ENCODE results near the gene SPDYE3. TPM values are rescaled to one million over a fixed set of nuclear protein-coding genes. Genes with fewer than 3 reads are reported as not detected.
A peak's percentile ranks its signal among the peaks of the same experiment; 100 is the strongest.
"Not testable (repeated sequence)": the region's sequence is repeated elsewhere in the genome, so short reads cannot be mapped to it uniquely, and the experiment has no call there.

The SPDYE3 gene
- total RNA-seq, 1 donor from 2014 or later, result not detected

GRCh38 chr7:100346921-100347320 is 39.4 kb downstream of the SPDYE3 start:
- ATAC-seq (ENCODE audit: low read depth) (no peak), DNase-seq (no peak)
- no peaks in the 10 kb centered on the region for H3K9me3 Mint-ChIP-seq
- CTCF ChIA-PET, result interaction anchor here (0.7 to 1.9 kb wide), 6 partner anchors 13 to 214 kb away, joined by 3 to 6 read pairs (median 4); no protein-coding TSS in a partner anchor
- peaks cover 77% of the 10 kb centered on the region for H3K36me3 Mint-ChIP-seq (ENCODE audit: low read depth)
- H3K27me3 Mint-ChIP-seq, result no peaks in the 10 kb centered on the region
- POLR2A ChIA-PET, result interaction anchor here (0.6 to 1.6 kb wide), 4 partner anchors 50 to 433 kb away, joined by 3 to 4 read pairs (median 4); partner anchors contain the start of genes PPP1R35 and ZCWPW1
- peak overlapping the region; percentile 9 for H3K27ac Mint-ChIP-seq
- H3K4me1 Mint-ChIP-seq, result peaks cover 36% of the 10 kb centered on the region
- no peak for TF ChIP-seq CTCF (IDR thresholded peaks at IDR 0.05)
- no peak overlapping the region for H3K4me3 Mint-ChIP-seq
- intact Hi-C loops (cut with micrococcal nuclease), result loop anchor here (10.0 kb wide), 2 partner anchors 152 to 432 kb away; partner anchors contain the start of gene TRIM4

GRCh38 chr7:100348805-100349204 is 41.3 kb downstream of the SPDYE3 start:
- no peak for TF ChIP-seq CTCF (IDR thresholded peaks at IDR 0.05)
- Mint-ChIP-seq H3K27me3 (no peaks in the 10 kb centered on the region), H3K36me3 (ENCODE audit: low read depth) (peaks cover 74% of the 10 kb centered on the region), H3K9me3 (no peaks in the 10 kb centered on the region), H3K4me3 (no peak overlapping the region), H3K4me1 (peaks cover 25% of the 10 kb centered on the region), H3K27ac (no peak overlapping the region)
- ATAC-seq (ENCODE audit: low read depth), result no peak
- intact Hi-C loops (cut with micrococcal nuclease), result loop anchor here (10.0 kb wide), 2 partner anchors 154 to 434 kb away; partner anchors contain the start of gene TRIM4
- ChIA-PET POLR2A (interaction anchor here (0.5 to 1.2 kb wide), 3 partner anchors 16 to 80 kb away, joined by 3 to 5 read pairs (median 4); partner anchors contain the start of gene ZCWPW1), CTCF (no interaction called here)
- no peak for DNase-seq

- ChIA-PET CTCF (no interaction called here), POLR2A (interaction anchor here (1.2 kb wide), 1 partner anchor 79 kb away, joined by 5 read pairs; the partner anchor contains the start of gene ZCWPW1)
- DNase-seq, result no peak
- TF ChIP-seq CTCF (IDR thresholded peaks at IDR 0.05), result no peak
- Mint-ChIP-seq H3K4me3 (no peak overlapping the region), H3K9me3 (no peaks in the 10 kb centered on the region), H3K27ac (no peak overlapping the region), H3K36me3 (ENCODE audit: low read depth) (peaks cover 70% of the 10 kb centered on the region), H3K4me1 (peaks cover 15% of the 10 kb centered on the region), H3K27me3 (no peaks in the 10 kb centered on the region)
- ATAC-seq (ENCODE audit: low read depth), result no peak
- intact Hi-C loops (cut with micrococcal nuclease), result loop anchor here (10.0 kb wide), 2 partner anchors 155 to 435 kb away; partner anchors contain the start of gene TRIM4
Measured at GRCh38 chr7:100349757-100350156, 42.3 kb downstream of the SPDYE3 start.

GRCh38 chr7:100351657-100352058 is 44.2 kb downstream of the SPDYE3 start:
- no peaks in the 10 kb centered on the region for H3K9me3 Mint-ChIP-seq
- no peak overlapping the region for H3K4me3 Mint-ChIP-seq
- ATAC-seq (ENCODE audit: low read depth) (no peak), DNase-seq (no peak)
- no peaks in the 10 kb centered on the region for H3K27me3 Mint-ChIP-seq
- no peak overlapping the region for H3K27ac Mint-ChIP-seq
- H3K36me3 Mint-ChIP-seq (ENCODE audit: low read depth), result peaks cover 75% of the 10 kb centered on the region
- H3K4me1 Mint-ChIP-seq, result peaks cover 7% of the 10 kb centered on the region
- TF ChIP-seq CTCF (IDR thresholded peaks at IDR 0.05), result no peak
- intact Hi-C loops (cut with micrococcal nuclease), result no loop called here
- ChIA-PET POLR2A (no interaction called here), CTCF (no interaction called here)

GRCh38 chr7:100352230-100352781 is 44.8 kb downstream of the SPDYE3 start:
- H3K4me3 Mint-ChIP-seq; H3K27ac Mint-ChIP-seq; H3K4me1 Mint-ChIP-seq; DNase-seq; intact Hi-C loops (cut with micrococcal nuclease); H3K9me3 Mint-ChIP-seq; H3K27me3 Mint-ChIP-seq: not testable (repeated sequence)
- H3K36me3 Mint-ChIP-seq (ENCODE audit: low read depth), result peaks cover 73% of the 10 kb centered on the region
- ATAC-seq (ENCODE audit: low read depth), result peak; percentile 74
- POLR2A ChIA-PET, result interaction anchor here (0.6 to 2.0 kb wide), 2 partner anchors 16 to 17 kb away, joined by 3 to 8 read pairs; no protein-coding TSS in a partner anchor
- CTCF ChIA-PET, result interaction anchor here (1.8 kb wide), 1 partner anchor 7 kb away, joined by 4 read pairs; no protein-coding TSS in a partner anchor
